Bronchial epithelial cell (primary cell): Measurements from ENCODE around the gene NMNAT2. TPM values are rescaled to one million over a fixed set of nuclear protein-coding genes. Genes with fewer than 3 reads are reported as not detected.
"Not testable (repeated sequence)": the region's sequence is repeated elsewhere in the genome, so short reads cannot be mapped to it uniquely, and the experiment has no call there.

Experiments
- DNase-seq: peaks from one replicate; pipeline ENCODE4 v3.0.0-alpha.2; 2010; ENCODE audit warnings: low read depth
- FAIRE-seq: peaks from 2 replicates; lab custom pipeline; 2011; peaks lifted over from hg19 to GRCh38; lab: Jason Lieb, UNC
- H3K27me3 ChIP-seq: 2 replicates; pipeline ENCODE4 v1.5.1; 2011; ENCODE audit warnings: low read length; ENCODE audit not compliant: control insufficient read depth, insufficient read depth
- H3K36me3 ChIP-seq: 2 replicates; pipeline ENCODE4 v1.5.1; 2011; ENCODE audit warnings: low read length; ENCODE audit not compliant: control insufficient read depth, insufficient read depth
- H3K4me3 ChIP-seq: 2 replicates; pipeline ENCODE4 v1.5.1; 2011; ENCODE audit warnings: mild to moderate bottlenecking, low read depth, low read length, control low read depth
- total RNA-seq: library from RNA; depleted of rRNA; stranded (reverse); fragments of >200 nt; gene quantifications from 2 replicates; pipeline ENCODE4 v1.2.1, GENCODE V29; 2014
- TF ChIP-seq, protein P1 (sequence below): IDR thresholded peaks from 2 replicates; pipeline ENCODE4 v1.5.1; 2011; ENCODE audit warnings: mild to moderate bottlenecking, moderate library complexity, low read length, control low read depth, inconsistent platforms; ENCODE audit not compliant: insufficient read depth, severe bottlenecking

Gene NMNAT2
- total RNA-seq, 1 donor from 2014 or later: 0.26 TPM

- Histone ChIP-seq H3K4me3 (no peak overlapping the region), H3K36me3 (no peaks in the 10 kb centered on the region), H3K27me3 (no peaks in the 10 kb centered on the region)
- FAIRE-seq: no peak
- DNase-seq: no peak
- TF ChIP-seq, protein P1, sequence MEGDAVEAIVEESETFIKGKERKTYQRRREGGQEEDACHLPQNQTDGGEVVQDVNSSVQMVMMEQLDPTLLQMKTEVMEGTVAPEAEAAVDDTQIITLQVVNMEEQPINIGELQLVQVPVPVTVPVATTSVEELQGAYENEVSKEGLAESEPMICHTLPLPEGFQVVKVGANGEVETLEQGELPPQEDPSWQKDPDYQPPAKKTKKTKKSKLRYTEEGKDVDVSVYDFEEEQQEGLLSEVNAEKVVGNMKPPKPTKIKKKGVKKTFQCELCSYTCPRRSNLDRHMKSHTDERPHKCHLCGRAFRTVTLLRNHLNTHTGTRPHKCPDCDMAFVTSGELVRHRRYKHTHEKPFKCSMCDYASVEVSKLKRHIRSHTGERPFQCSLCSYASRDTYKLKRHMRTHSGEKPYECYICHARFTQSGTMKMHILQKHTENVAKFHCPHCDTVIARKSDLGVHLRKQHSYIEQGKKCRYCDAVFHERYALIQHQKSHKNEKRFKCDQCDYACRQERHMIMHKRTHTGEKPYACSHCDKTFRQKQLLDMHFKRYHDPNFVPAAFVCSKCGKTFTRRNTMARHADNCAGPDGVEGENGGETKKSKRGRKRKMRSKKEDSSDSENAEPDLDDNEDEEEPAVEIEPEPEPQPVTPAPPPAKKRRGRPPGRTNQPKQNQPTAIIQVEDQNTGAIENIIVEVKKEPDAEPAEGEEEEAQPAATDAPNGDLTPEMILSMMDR: no peak
Observed at GRCh38 chr1:183404476-183404875, 13.7 kb downstream of the NMNAT2 start.

DNA sequence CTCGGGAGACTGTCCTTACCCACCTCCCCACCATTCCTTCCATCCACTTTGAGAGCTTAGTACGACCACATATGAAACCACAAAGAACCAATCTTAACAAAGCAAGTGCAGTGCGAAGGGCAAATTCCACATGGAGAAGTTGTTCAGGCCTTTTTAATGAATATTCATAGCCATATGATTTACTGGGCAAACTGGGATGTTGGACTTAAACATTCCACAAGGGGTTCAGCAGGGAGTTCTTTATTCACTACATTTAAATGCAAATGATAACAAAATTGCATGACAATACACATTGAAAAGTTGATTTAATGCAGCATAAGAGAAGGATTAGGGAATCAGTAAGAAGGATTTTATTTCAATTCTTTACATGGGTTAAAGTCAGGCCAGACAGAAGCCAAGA, 14.7 kb downstream of the NMNAT2 start:
- FAIRE-seq: no peak

GRCh38 chr1:183401565-183401964, 16.6 kb downstream of the NMNAT2 start:
- not testable (repeated sequence) for H3K27me3 ChIP-seq, H3K36me3 ChIP-seq, H3K4me3 ChIP-seq, DNase-seq, FAIRE-seq

More for the DNA sequence above, 14.7 kb downstream of the NMNAT2 start:
- TF ChIP-seq, protein P1: no peak
- Histone ChIP-seq H3K4me3 (no peak overlapping the region), H3K27me3 (no peaks in the 10 kb centered on the region), H3K36me3 (no peaks in the 10 kb centered on the region)
- DNase-seq: no peak

- TF ChIP-seq, protein P1: no peak
- no peak for FAIRE-seq
- no peak for DNase-seq
- Histone ChIP-seq H3K4me3 (no peak overlapping the region), H3K36me3 (no peaks in the 10 kb centered on the region), H3K27me3 (peaks cover 10% of the 10 kb centered on the region)
Observed at GRCh38 chr1:183394435-183394834, 23.7 kb downstream of the NMNAT2 start.

- Histone ChIP-seq H3K4me3 (no peak overlapping the region), H3K36me3 (no peaks in the 10 kb centered on the region), H3K27me3 (peaks cover 10% of the 10 kb centered on the region)
- DNase-seq (no peak), FAIRE-seq (no peak)
- TF ChIP-seq, protein P1: no peak
Observed at GRCh38 chr1:183391863-183392262, 26.3 kb downstream of the NMNAT2 start.

DNA sequence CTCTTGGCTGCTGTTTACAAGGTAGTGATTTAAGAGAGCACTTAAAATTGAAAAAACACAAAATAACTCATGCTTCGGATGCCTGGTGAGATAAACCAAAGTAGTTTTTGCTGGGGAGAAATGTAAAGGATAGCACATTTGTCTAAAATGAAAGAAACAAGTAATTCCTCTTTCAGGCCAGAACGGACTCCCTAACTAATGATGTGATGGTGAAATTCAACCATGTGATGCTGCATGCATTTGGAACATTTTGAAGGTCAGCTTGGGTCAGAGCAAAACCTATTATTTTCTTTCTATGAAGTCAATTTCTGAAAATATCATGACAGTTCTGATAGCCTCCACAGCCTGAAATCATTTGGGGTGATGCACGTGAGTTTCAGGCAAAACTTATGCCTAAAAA, 27.6 kb downstream of the NMNAT2 start:
- TF ChIP-seq, protein P1: no peak
- Histone ChIP-seq H3K27me3 (peaks cover 8% of the 10 kb centered on the region), H3K4me3 (no peak overlapping the region), H3K36me3 (no peaks in the 10 kb centered on the region)
- DNase-seq (no peak), FAIRE-seq (no peak)
